Activated naive CD4-positive, alpha-beta T cell treated with anti-CD3 and anti-CD28 coated beads, Interleukin-2, amount 50 U/mL, for 24 hours (primary cell): Measurements from ENCODE around the gene SACS.

Source experiments
- H3K27ac Mint-ChIP-seq: one replicate; pipeline ENCODE4 v1.8.0; 2021; ENCODE audit warnings: mild to moderate bottlenecking, mixed read lengths
- H3K27me3 Mint-ChIP-seq: one replicate; pipeline ENCODE4 v1.8.0; 2021; ENCODE audit warnings: mixed read lengths
- H3K36me3 Mint-ChIP-seq: one replicate; pipeline ENCODE4 v1.8.0; 2021; ENCODE audit warnings: mixed read lengths
- H3K4me1 Mint-ChIP-seq: one replicate; pipeline ENCODE4 v1.8.0; 2021; ENCODE audit warnings: mixed read lengths
- H3K4me3 Mint-ChIP-seq: one replicate; pipeline ENCODE4 v1.8.0; 2021; ENCODE audit warnings: mild to moderate bottlenecking, mixed read lengths
- H3K9me3 Mint-ChIP-seq: one replicate; pipeline ENCODE4 v1.8.0; 2021; ENCODE audit warnings: mixed read lengths

SACS gene

GRCh38 chr13:23367907-23368306 is 65.6 kb downstream of the SACS start:
- no peak overlapping the region for H3K4me3 Mint-ChIP-seq
- H3K36me3 Mint-ChIP-seq, result peaks cover 36% of the 10 kb centered on the region
- H3K9me3 Mint-ChIP-seq, result no peaks in the 10 kb centered on the region
- H3K27me3 Mint-ChIP-seq, result no peaks in the 10 kb centered on the region
- no peak overlapping the region for H3K27ac Mint-ChIP-seq
- H3K4me1 Mint-ChIP-seq, result peaks cover 21% of the 10 kb centered on the region

- peaks cover 27% of the 10 kb centered on the region for H3K36me3 Mint-ChIP-seq
- peaks cover 7% of the 10 kb centered on the region for H3K4me1 Mint-ChIP-seq
- no peak overlapping the region for H3K27ac Mint-ChIP-seq
- no peak overlapping the region for H3K4me3 Mint-ChIP-seq
- no peaks in the 10 kb centered on the region for H3K27me3 Mint-ChIP-seq
- H3K9me3 Mint-ChIP-seq, result no peaks in the 10 kb centered on the region
Observed at GRCh38 chr13:23365652-23366051, 67.8 kb downstream of the SACS start.

GRCh38 chr13:23359882-23360281 is 73.6 kb downstream of the SACS start:
- Mint-ChIP-seq H3K27ac (no peak overlapping the region), H3K9me3 (no peaks in the 10 kb centered on the region), H3K4me3 (no peak overlapping the region), H3K36me3 (peaks cover 21% of the 10 kb centered on the region), H3K27me3 (no peaks in the 10 kb centered on the region), H3K4me1 (peaks cover 4% of the 10 kb centered on the region)

- Mint-ChIP-seq H3K27ac (no peak overlapping the region), H3K4me1 (peaks cover 3% of the 10 kb centered on the region)
Observed at GRCh38 chr13:23357349-23357748, 76.2 kb downstream of the SACS start.

DNA sequence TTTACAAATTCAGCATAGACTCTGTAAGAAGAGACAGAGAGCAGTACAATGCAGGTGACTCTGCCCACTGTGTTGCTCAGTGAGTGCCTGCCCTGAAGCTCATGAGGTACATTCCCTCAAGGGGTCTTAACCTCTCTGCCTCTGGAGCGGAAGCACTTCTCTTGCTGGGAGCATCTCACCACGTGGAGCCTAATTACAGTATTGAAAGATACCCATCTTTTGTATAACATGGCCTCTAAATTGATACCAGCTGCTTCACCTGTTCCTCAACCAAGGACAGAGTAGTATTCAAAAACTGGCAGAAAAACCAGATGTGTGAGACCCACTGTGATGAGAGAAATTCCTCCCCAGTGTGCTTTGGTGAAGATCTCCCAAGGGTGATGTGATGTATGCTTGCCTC is 77.1 kb downstream of the SACS start:
- no peak overlapping the region for H3K27ac Mint-ChIP-seq
- no peak overlapping the region for H3K4me3 Mint-ChIP-seq
- peaks cover 35% of the 10 kb centered on the region for H3K36me3 Mint-ChIP-seq
- peaks cover 3% of the 10 kb centered on the region for H3K4me1 Mint-ChIP-seq
- no peaks in the 10 kb centered on the region for H3K27me3 Mint-ChIP-seq
- H3K9me3 Mint-ChIP-seq, result no peaks in the 10 kb centered on the region

More at GRCh38 chr13:23357349-23357748, 76.2 kb downstream of the SACS start:
- peaks cover 27% of the 10 kb centered on the region for H3K36me3 Mint-ChIP-seq
- H3K4me3 Mint-ChIP-seq, result no peak overlapping the region
- H3K27me3 Mint-ChIP-seq, result no peaks in the 10 kb centered on the region
- no peaks in the 10 kb centered on the region for H3K9me3 Mint-ChIP-seq

DNA sequence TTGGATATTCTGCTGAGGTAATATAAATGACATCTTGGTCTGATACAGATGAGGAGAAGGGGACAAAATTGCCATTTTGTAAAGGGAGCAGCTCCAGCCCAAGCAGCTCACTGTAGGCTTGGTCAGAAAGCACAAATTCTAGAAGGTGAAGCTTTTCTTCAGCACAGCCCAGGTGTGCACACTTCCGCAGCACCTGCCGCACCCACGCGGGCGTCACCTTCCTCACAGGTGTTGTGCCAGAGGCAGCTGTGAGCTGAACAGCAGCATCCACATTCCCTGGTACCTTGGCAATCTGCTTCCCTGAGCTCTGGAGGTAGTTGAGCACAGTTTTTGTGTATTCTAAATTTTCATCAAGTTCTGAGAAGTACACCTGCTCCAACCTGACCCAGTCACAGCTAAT is 79.0 kb downstream of the SACS start:
- peaks cover 46% of the 10 kb centered on the region for H3K36me3 Mint-ChIP-seq
- H3K27me3 Mint-ChIP-seq, result no peaks in the 10 kb centered on the region
- no peaks in the 10 kb centered on the region for H3K9me3 Mint-ChIP-seq
- no peak overlapping the region for H3K27ac Mint-ChIP-seq
- no peak overlapping the region for H3K4me3 Mint-ChIP-seq
- H3K4me1 Mint-ChIP-seq, result peaks cover 3% of the 10 kb centered on the region

DNA sequence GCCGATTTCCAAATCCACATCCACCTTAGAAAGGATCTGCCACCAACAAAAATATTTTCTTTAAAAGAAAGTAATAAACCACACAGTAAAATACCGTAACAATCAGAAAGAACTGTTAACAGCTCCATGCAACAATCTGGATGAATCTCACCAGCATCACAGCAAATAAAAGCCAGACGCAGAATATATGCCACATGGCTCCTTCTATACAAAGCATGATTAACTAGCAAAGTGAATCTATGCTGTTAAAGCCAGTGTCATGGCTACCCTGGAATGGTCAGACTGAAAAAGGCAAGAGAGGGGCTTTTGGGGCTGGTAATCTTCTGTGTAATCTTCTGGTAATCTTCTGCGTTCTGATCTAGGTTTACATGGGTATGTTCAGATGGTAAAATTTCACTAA is 81.3 kb downstream of the SACS start:
- no peak overlapping the region for H3K4me3 Mint-ChIP-seq
- peaks cover 3% of the 10 kb centered on the region for H3K4me1 Mint-ChIP-seq
- no peaks in the 10 kb centered on the region for H3K27me3 Mint-ChIP-seq
- H3K9me3 Mint-ChIP-seq, result peaks cover 5% of the 10 kb centered on the region
- H3K27ac Mint-ChIP-seq, result no peak overlapping the region
- H3K36me3 Mint-ChIP-seq, result peaks cover 64% of the 10 kb centered on the region

GRCh38 chr13:23350009-23350408 is 83.5 kb downstream of the SACS start:
- Mint-ChIP-seq H3K9me3 (peaks cover 5% of the 10 kb centered on the region), H3K4me3 (no peak overlapping the region), H3K4me1 (peaks cover 3% of the 10 kb centered on the region), H3K27ac (no peak overlapping the region), H3K36me3 (peaks cover 72% of the 10 kb centered on the region), H3K27me3 (no peaks in the 10 kb centered on the region)

GRCh38 chr13:23349161-23349897 is 84.2 kb downstream of the SACS start:
- no peak overlapping the region for H3K27ac Mint-ChIP-seq

GRCh38 chr13:23348262-23349127 is 85.0 kb downstream of the SACS start:
- peaks cover 75% of the 10 kb centered on the region for H3K36me3 Mint-ChIP-seq
- peaks cover 3% of the 10 kb centered on the region for H3K4me1 Mint-ChIP-seq
- no peak overlapping the region for H3K27ac Mint-ChIP-seq
- H3K27me3 Mint-ChIP-seq, result no peaks in the 10 kb centered on the region
- H3K9me3 Mint-ChIP-seq, result peaks cover 10% of the 10 kb centered on the region
- H3K4me3 Mint-ChIP-seq, result no peak overlapping the region

More at GRCh38 chr13:23349161-23349897, 84.2 kb downstream of the SACS start:
- peaks cover 7% of the 10 kb centered on the region for H3K9me3 Mint-ChIP-seq
- H3K36me3 Mint-ChIP-seq, result peaks cover 74% of the 10 kb centered on the region
- H3K4me3 Mint-ChIP-seq, result no peak overlapping the region
- no peaks in the 10 kb centered on the region for H3K27me3 Mint-ChIP-seq
- H3K4me1 Mint-ChIP-seq, result peaks cover 3% of the 10 kb centered on the region

- Mint-ChIP-seq H3K4me3 (no peak overlapping the region), H3K27ac (no peak overlapping the region), H3K27me3 (no peaks in the 10 kb centered on the region), H3K9me3 (peaks cover 10% of the 10 kb centered on the region), H3K4me1 (no peaks in the 10 kb centered on the region), H3K36me3 (peaks cover 72% of the 10 kb centered on the region)
Observed at GRCh38 chr13:23347601-23348000, 85.9 kb downstream of the SACS start.

- Mint-ChIP-seq H3K4me1 (no peaks in the 10 kb centered on the region), H3K36me3 (peaks cover 69% of the 10 kb centered on the region), H3K27me3 (no peaks in the 10 kb centered on the region), H3K27ac (no peak overlapping the region), H3K4me3 (no peak overlapping the region), H3K9me3 (peaks cover 10% of the 10 kb centered on the region)
Observed at GRCh38 chr13:23344931-23345595, 88.4 kb downstream of the SACS start.

DNA sequence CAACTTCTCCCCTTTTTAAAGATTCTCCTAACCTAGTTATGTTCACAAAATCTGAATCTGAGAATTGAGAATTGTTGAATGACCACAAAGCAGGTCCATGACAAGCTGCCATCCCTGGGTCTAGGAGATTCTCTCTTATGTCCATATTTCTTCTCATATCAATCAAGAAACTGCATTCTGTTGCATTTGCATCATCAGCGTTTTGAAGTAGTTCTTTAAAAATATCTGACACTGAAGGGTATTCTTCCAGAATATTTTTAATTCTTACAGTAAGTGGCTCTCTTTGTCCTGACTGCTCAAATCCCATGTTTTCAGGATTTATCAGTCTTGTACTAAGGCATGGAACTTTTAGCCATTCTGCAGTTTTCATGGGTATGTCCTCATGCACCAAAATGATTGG is 94.3 kb downstream of the SACS start:
- peaks cover 18% of the 10 kb centered on the region for H3K9me3 Mint-ChIP-seq

DNA sequence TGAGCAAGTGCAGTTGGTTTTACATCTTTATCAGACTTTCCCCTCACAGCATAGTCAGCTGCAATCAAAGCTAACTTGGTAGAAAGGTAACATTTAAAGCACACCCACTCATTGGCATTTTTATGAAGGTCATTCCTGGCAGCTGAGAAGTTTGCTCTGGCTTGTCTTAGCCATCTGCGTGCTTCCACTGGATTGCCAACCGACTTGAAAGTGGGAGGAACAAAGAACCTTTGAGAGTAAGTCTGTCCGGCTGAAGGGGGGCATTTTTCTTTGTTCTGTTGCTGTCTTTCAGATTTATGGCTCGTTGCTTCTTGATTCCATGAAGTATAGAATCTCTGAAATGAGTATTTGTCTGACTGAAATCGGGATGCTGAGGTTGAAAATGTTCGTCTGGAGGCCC is 103.1 kb downstream of the SACS start:
- Mint-ChIP-seq H3K4me1 (no peaks in the 10 kb centered on the region), H3K27me3 (no peaks in the 10 kb centered on the region), H3K4me3 (no peak overlapping the region), H3K9me3 (peaks cover 27% of the 10 kb centered on the region), H3K27ac (no peak overlapping the region), H3K36me3 (peaks cover 21% of the 10 kb centered on the region)

More for the DNA sequence above, 94.3 kb downstream of the SACS start:
- Mint-ChIP-seq H3K4me3 (no peak overlapping the region), H3K36me3 (peaks cover 50% of the 10 kb centered on the region), H3K27ac (no peak overlapping the region), H3K27me3 (no peaks in the 10 kb centered on the region), H3K4me1 (no peaks in the 10 kb centered on the region)

DNA sequence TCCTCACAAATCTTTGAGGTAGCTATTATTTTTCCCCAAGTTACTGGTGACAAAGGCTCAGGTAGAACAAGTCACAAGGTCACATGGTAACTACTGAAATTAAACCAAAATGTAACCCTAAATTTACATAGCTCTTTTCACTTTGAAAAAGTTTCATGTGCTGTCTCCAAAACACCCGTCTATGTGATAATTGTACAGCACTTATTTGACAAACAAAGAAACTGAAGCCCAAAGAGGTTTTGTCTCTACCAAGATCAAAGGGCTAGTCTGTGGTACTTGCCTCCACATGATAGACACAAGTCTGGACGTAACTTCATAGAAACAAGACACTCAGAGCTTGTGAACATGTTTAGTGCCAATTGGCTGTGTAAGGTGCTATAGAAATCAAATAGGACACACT is 108.3 kb downstream of the SACS start:
- Mint-ChIP-seq H3K36me3 (peaks cover 5% of the 10 kb centered on the region), H3K27ac (no peak overlapping the region), H3K27me3 (no peaks in the 10 kb centered on the region), H3K4me1 (peaks cover 8% of the 10 kb centered on the region), H3K4me3 (no peak overlapping the region), H3K9me3 (peaks cover 12% of the 10 kb centered on the region)
